ENCODE data around the gene PILRB.
"Not testable (repeated sequence)": the region's sequence is repeated elsewhere in the genome, so short reads cannot be mapped to it uniquely, and the experiment has no call there.

DNA sequence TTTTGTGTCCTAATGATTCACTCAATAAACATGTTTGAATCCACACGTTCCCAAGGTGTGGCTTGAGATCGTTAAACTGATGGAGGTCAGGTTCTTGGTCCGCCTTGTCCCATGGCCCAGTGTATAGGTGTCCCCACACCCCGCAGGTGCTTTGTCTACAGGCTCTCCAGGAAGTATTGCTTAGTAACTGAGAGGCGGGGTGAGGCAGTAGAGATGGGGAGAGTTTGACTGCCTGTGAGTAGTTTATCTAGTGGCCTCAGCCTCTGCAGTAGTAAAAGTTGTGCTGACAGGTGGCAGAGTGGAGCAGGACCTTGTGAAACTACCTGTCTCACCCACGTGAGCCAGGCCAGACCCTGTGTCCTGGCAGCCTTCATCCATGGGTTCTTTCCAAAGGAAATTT lies 16.6 kb upstream of the PILRB start:
- TF ChIP-seq POLR2AphosphoS5, POLR2A, SPI1, TAF1 (IDR thresholded peaks at IDR 0.05; ENCODE audit: low read depth, low read length): not testable (repeated sequence)
